Right atrium auricular region (tissue), 2 donors: ENCODE results near the gene GSTO2. TPM values are rescaled to one million over a fixed set of nuclear protein-coding genes. Genes with fewer than 3 reads are reported as not detected.
"Not testable (repeated sequence)": the region's sequence is repeated elsewhere in the genome, so short reads cannot be mapped to it uniquely, and the experiment has no call there.

Source experiments
- DNase-seq: peaks from one replicate; pipeline ENCODE4 v3.0.0-alpha.2; 2019; ENCODE audit warnings: low spot score
- H3K27ac ChIP-seq, 2 donors: fragments of 200-600 bp; sonication (generic); 1 replicate in 1 of 2; 2 replicates in 1 of 2; pipeline ENCODE4 v1.5.1; 2016 to 2019
- H3K27me3 ChIP-seq, 2 donors: fragments of 200-600 bp; sonication (generic); one replicate each; pipeline versions ENCODE4 v1.5.1 to v1.6.0; 2017 to 2019
- H3K36me3 ChIP-seq: fragments of 200-600 bp; sonication (generic); one replicate; pipeline ENCODE4 v1.5.1; 2016
- H3K4me1 ChIP-seq, 2 donors: fragments of 200-600 bp; sonication (generic); one replicate each; pipeline versions ENCODE4 v1.5.1 to v1.6.0; 2017 to 2019
- H3K4me3 ChIP-seq, 2 donors: fragments of 200-600 bp; sonication (generic); 1 replicate in 1 of 2; 2 replicates in 1 of 2; pipeline ENCODE4 v1.5.1; 2017 to 2019; ENCODE audit warnings: mild to moderate bottlenecking in 1 of 2, moderate library complexity in 1 of 2
- H3K9me3 ChIP-seq, 2 donors: fragments of 200-600 bp; sonication (generic); one replicate each; pipeline ENCODE4 v1.5.1; 2019
- total RNA-seq, 2 donors: library from RNA; depleted of rRNA; stranded (reverse); fragments of >200 nt; gene quantifications; one replicate each; pipeline ENCODE4 v1.1.0, GENCODE V29; 2016
- TF ChIP-seq, protein P1 (sequence below), 2 donors: fragments of 200-600 bp; sonication (generic); IDR thresholded peaks; one replicate each; pipeline ENCODE4 v1.5.1; 2019; ENCODE audit warnings: antibody characterized with exemption in 2 of 2

GSTO2 gene
- total RNA-seq, 2 donors from 2014 or later: 0.55 to 0.63 TPM

DNA sequence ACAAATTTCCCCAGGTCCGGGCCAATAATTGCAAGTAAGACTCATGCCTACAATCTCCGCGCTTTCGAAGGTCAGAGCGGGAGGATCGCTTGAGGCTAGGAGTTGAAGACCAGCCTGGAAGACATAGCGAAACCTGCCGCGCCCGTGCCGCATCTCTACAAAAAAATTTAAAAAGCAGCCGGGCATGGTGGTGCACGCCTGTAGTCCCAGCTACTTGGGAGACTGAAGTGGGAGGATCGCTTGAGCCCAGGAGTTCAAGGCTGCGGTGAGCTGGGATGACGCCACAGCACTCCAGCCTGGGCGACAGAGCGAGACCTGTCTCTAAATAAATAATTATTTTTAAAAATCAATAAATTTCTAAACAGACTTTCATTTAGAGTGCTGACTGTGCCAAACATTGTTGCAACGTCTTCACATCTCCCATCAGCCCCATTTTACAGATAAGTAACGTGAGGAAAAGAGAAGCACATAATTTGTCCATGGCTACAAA is 36.3 kb upstream of the GSTO2 start:
- TF ChIP-seq, protein P1, sequence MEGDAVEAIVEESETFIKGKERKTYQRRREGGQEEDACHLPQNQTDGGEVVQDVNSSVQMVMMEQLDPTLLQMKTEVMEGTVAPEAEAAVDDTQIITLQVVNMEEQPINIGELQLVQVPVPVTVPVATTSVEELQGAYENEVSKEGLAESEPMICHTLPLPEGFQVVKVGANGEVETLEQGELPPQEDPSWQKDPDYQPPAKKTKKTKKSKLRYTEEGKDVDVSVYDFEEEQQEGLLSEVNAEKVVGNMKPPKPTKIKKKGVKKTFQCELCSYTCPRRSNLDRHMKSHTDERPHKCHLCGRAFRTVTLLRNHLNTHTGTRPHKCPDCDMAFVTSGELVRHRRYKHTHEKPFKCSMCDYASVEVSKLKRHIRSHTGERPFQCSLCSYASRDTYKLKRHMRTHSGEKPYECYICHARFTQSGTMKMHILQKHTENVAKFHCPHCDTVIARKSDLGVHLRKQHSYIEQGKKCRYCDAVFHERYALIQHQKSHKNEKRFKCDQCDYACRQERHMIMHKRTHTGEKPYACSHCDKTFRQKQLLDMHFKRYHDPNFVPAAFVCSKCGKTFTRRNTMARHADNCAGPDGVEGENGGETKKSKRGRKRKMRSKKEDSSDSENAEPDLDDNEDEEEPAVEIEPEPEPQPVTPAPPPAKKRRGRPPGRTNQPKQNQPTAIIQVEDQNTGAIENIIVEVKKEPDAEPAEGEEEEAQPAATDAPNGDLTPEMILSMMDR (IDR thresholded peaks at IDR 0.05): no peak
- peak overlapping the region; percentile 93 to 95 for H3K4me3 ChIP-seq
- no peaks in the 10 kb centered on the region for H3K27me3 ChIP-seq
- H3K4me1 ChIP-seq: peaks cover 0 to 11% of the 10 kb centered on the region in 2 donors
- H3K36me3 ChIP-seq: no peaks in the 10 kb centered on the region
- no peak for DNase-seq
- H3K27ac ChIP-seq: no peak overlapping the region
- no peaks in the 10 kb centered on the region for H3K9me3 ChIP-seq

DNA sequence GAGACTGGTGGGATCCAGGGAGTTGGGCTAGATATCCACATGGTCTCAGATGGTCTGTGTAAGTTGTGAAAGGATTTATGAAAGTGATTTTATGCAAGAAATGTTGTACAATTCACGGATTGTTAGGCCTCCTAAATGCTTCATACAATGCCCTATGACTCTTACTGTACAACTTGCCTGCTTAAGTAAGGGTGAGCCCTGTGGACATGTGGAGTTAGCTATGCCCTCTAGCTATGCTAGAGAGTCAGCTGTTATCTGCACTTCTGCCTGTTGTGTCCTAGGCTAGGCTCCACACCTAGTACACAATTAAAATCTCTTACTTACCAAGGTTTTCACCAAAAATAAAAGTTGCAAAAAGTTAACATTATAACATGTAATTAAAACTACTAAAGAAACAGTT is 35.2 kb upstream of the GSTO2 start:
- Histone ChIP-seq H3K9me3 (no peaks in the 10 kb centered on the region), H3K27ac (no peak overlapping the region), H3K36me3 (no peaks in the 10 kb centered on the region), H3K4me3 (no peak overlapping the region), H3K27me3 (no peaks in the 10 kb centered on the region), H3K4me1 (peaks cover 0 to 11% of the 10 kb centered on the region in 2 donors)
- no peak for DNase-seq
- TF ChIP-seq, protein P1 (IDR thresholded peaks at IDR 0.05): no peak

DNA sequence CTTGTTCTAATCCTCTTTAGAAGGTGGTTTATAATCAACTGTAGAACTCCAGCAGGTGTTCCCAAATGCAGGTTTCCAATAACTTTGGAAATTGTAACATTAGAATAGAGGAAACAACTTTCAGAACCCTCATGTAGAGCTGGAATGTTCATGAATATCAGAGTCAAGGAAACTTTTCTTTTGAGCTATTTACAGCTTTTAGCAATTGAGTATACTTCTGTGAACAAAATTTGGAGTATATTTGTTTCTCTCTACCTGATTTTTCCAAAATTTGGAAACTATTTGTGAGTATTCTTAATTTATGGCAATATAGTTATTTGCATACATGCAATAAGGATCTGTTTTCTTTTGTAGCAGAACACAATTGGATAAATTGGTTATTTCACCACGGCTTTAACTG is 34.0 kb upstream of the GSTO2 start:
- H3K4me1 ChIP-seq: peaks cover 0 to 11% of the 10 kb centered on the region in 2 donors
- no peak overlapping the region for H3K27ac ChIP-seq
- TF ChIP-seq, protein P1 (IDR thresholded peaks at IDR 0.05): no peak
- H3K27me3 ChIP-seq: no peaks in the 10 kb centered on the region
- H3K36me3 ChIP-seq: no peaks in the 10 kb centered on the region
- no peak for DNase-seq
- no peak overlapping the region for H3K4me3 ChIP-seq
- H3K9me3 ChIP-seq: no peaks in the 10 kb centered on the region

DNA sequence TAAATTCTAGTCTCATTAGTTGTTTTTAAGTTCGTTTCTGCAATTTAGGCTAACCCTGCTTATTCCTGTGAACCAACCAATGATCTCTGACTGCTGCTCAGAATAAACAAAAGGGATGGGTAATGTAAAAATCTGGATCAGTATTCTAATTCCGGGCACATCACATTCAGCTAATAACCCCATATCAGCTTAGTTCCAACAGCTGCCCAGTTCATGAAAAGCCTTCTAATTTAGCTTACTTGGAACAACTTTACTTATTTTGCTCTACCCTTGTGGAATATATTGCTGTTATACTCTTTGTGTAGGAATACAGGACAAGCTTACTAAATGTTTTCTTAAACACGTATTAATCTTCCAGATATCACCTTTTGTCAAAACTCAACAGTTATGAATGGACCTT is 33.2 kb upstream of the GSTO2 start:
- no peak overlapping the region for H3K4me3 ChIP-seq
- TF ChIP-seq, protein P1 (IDR thresholded peaks at IDR 0.05): no peak
- no peaks in the 10 kb centered on the region for H3K9me3 ChIP-seq
- no peaks in the 10 kb centered on the region for H3K27me3 ChIP-seq
- H3K36me3 ChIP-seq: no peaks in the 10 kb centered on the region
- DNase-seq: no peak
- no peak overlapping the region for H3K27ac ChIP-seq
- H3K4me1 ChIP-seq: peaks cover 0 to 11% of the 10 kb centered on the region in 2 donors

DNA sequence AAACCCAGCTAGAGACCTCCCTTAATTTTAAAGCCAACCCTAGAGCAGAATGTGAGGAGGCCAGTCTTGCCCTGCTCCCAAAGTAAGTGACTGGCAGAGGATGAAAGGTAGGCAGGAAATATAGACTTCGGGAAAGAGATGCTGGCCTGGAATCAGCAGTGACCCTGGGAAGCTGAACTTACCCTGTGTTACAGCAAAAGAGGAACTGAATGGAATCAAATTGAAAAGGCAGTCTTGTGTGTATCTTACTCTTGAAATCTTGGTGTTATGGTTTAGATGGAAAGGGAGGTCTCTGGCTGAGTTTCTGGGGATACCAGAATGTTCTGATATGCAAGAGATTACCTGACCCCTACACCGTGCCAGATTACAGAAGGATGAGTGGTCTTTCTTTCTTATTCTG is 28.9 kb upstream of the GSTO2 start:
- Histone ChIP-seq H3K27me3 (no peaks in the 10 kb centered on the region), H3K36me3 (no peaks in the 10 kb centered on the region), H3K9me3 (no peaks in the 10 kb centered on the region), H3K27ac (no peak overlapping the region), H3K4me1 (no peaks in the 10 kb centered on the region), H3K4me3 (no peak overlapping the region)
- no peak for DNase-seq
- TF ChIP-seq, protein P1 (IDR thresholded peaks at IDR 0.05): no peak

DNA sequence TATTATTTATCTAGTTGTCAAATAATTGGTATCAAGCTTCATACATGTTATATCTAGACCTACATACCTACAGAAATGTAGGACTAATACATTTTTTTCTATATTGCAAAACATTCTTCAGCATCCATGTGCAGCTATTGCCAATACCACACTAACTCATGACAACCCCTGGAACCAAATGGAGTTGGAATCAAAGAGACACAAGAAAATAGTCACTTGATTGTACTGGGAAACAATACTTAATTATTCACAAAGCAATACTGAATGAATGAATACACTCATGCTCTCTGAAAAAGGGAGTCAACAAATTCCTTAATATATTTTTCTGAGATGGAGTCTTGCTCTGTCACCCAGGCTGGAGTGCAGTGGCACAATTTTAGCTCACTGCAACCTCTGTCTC is 26.4 kb upstream of the GSTO2 start:
- Histone ChIP-seq H3K9me3 (no peaks in the 10 kb centered on the region), H3K36me3 (no peaks in the 10 kb centered on the region)
- TF ChIP-seq, protein P1 (IDR thresholded peaks at IDR 0.05): no peak

DNA sequence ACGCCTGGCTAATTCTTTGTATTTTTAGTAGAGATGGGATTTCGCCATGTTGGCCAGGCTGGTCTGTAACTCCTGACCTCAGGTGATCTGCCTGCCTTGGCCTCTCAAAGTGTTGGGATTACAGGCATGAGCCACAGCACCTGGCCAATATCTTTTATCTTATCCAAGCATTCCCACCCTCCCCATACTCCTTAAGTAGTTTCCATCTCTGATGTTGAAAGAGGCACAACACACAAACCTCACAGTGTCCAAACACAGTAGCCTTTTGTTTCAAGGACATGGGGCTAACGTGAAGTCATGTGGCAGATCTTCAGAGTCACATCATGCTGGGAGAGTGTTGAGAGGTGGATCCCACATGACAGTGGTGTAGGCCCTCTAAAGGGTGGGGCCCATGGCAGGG is 26.0 kb upstream of the GSTO2 start:
- H3K27ac ChIP-seq, H3K4me3 ChIP-seq, H3K9me3 ChIP-seq, H3K27me3 ChIP-seq, H3K36me3 ChIP-seq, H3K4me1 ChIP-seq, DNase-seq: not testable (repeated sequence)

More for the DNA sequence above, 26.4 kb upstream of the GSTO2 start:
- no peak for DNase-seq
- no peaks in the 10 kb centered on the region for H3K4me1 ChIP-seq
- H3K27me3 ChIP-seq: no peaks in the 10 kb centered on the region
- H3K4me3 ChIP-seq: no peak overlapping the region
- H3K27ac ChIP-seq: no peak overlapping the region
